ENCODE data around the gene ANKRD34C. TPM values are rescaled to one million over a fixed set of nuclear protein-coding genes. Genes with fewer than 3 reads are reported as not detected.

The ANKRD34C gene
- total RNA-seq, 4 donors from 2014 or later, result not detected

DNA sequence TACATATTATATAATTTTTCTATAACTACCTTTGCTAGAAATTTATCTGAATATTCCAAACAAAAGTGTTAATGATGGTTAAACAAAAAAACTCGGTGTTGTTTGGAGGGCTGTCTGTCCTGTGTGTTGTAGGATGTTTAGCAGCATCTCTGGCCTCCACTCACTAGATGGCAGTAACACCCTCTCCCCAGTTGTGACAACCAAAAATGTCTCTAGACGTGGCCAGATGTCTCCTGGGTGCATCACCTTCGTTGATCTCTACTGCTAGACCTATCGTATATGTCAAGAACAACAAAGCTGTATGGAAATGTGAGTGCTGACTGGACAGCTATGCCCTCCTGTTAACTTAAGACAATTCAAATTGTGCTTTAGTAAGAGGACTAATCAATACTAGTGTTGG is 14.1 kb downstream of the ANKRD34C start:
- TF ChIP-seq CTCF (IDR thresholded peaks at IDR 0.05) (no peak), POLR2A (IDR thresholded peaks at IDR 0.05) (no peak), EP300 (IDR thresholded peaks at IDR 0.05) (no peak), POLR2AphosphoS5 (IDR thresholded peaks at IDR 0.05) (no peak)
- Histone ChIP-seq H3K27ac (no peak overlapping the region), H3K4me3 (no peak overlapping the region), H3K36me3 (no peaks in the 10 kb centered on the region), H3K9me3 (no peaks in the 10 kb centered on the region), H3K27me3 (peaks cover 35% of the 10 kb centered on the region), H3K4me1 (no peaks in the 10 kb centered on the region)
- ATAC-seq, result no peak
- WGBS, 2 donors (ENCODE audit: low coverage in 1 of 2), result 20 to 24% methylated on average over 2 to 4 of the region's 4 CpGs

GRCh38 chr15:79299126-79299840 is 16.8 kb downstream of the ANKRD34C start:
- WGBS, 2 donors (ENCODE audit: low coverage in 1 of 2), result 86 to 87% methylated on average over 6 to 7 of the region's 7 CpGs
- Histone ChIP-seq H3K9me3 (no peaks in the 10 kb centered on the region), H3K27ac (no peak overlapping the region), H3K27me3 (peaks cover 12% of the 10 kb centered on the region), H3K36me3 (no peaks in the 10 kb centered on the region), H3K4me3 (no peak overlapping the region), H3K4me1 (no peaks in the 10 kb centered on the region)
- TF ChIP-seq EP300 (IDR thresholded peaks at IDR 0.05) (no peak), POLR2AphosphoS5 (IDR thresholded peaks at IDR 0.05) (no peak), POLR2A (IDR thresholded peaks at IDR 0.05) (no peak)
- ATAC-seq, result no peak

DNA sequence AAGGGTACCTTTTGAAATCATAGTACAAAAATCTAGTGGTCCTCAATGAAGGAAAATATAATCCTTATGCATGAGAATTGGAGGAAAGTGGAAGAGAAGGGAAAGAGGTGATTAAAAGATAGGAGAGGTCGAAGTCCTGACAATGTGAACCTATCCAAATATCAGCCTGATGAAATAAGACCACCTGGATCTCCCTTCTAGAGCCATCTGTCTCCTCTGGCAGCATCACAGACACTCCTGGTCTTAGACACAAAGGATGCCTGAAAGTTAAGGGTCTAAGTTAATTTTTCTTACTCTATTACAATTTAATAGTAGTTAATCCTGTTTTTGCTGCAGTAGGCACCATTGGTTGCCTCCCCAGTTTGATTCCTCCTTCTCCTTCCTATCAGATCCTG is 17.3 kb downstream of the ANKRD34C start:
- H3K36me3 ChIP-seq, result no peaks in the 10 kb centered on the region
- no peak overlapping the region for H3K27ac ChIP-seq
- peaks cover 12% of the 10 kb centered on the region for H3K27me3 ChIP-seq
- H3K4me3 ChIP-seq, result no peak overlapping the region
- ATAC-seq, result no peak
- H3K4me1 ChIP-seq, result no peaks in the 10 kb centered on the region
- 47% methylated on average over 1 of the region's 1 CpG; no CpG with 5 or more reads in 1 of the 2 donors for WGBS, 2 donors (ENCODE audit: low coverage in 1 of 2)
- TF ChIP-seq POLR2A (IDR thresholded peaks at IDR 0.05) (no peak), CTCF (IDR thresholded peaks at IDR 0.05) (no peak), POLR2AphosphoS5 (IDR thresholded peaks at IDR 0.05) (no peak), EP300 (IDR thresholded peaks at IDR 0.05) (no peak)
- no peaks in the 10 kb centered on the region for H3K9me3 ChIP-seq

- H3K27me3 ChIP-seq, result peaks cover 36% of the 10 kb centered on the region
- H3K36me3 ChIP-seq, result no peaks in the 10 kb centered on the region
- no peak overlapping the region for H3K4me3 ChIP-seq
- no peaks in the 10 kb centered on the region for H3K9me3 ChIP-seq
- no peak for ATAC-seq
- H3K27ac ChIP-seq, result no peak overlapping the region
- no peak for TF ChIP-seq EP300 (IDR thresholded peaks at IDR 0.05)
- no peak for TF ChIP-seq CTCF (IDR thresholded peaks at IDR 0.05)
- no peak for TF ChIP-seq POLR2A (IDR thresholded peaks at IDR 0.05)
- no peak for TF ChIP-seq POLR2AphosphoS5 (IDR thresholded peaks at IDR 0.05)
- 22 to 57% methylated on average over 3 of the region's 4 CpGs for WGBS, 2 donors (ENCODE audit: low coverage in 1 of 2)
- peaks cover 0 to 17% (median 6%) of the 10 kb centered on the region in 3 donors for H3K4me1 ChIP-seq
These were observed 24.7 kb downstream of the ANKRD34C start for GRCh38 chr15:79307251-79307650.

DNA sequence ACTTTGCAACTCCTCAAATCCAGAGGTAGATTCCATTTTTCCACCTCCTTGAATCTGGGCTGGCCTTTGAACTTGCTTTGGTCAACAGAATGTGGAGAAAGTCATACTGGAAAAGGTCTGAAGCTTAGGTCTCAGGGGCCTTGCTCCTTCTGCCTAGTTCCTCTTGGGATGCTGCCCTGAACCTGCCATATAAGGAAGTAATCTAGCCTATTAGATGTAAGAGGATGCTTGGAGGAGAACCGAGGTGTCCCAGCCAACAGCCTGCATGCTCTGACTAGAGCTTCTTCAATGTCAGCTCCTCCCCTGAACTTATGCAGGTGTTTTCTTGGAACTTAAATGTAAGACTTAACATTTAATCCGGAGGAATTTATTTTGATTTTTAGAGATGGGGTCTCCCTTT is 26.4 kb downstream of the ANKRD34C start:
- Histone ChIP-seq H3K4me3 (no peak overlapping the region), H3K36me3 (peaks cover 0 to 7% of the 10 kb centered on the region in 2 donors), H3K27me3 (peaks cover 36% of the 10 kb centered on the region), H3K4me1 (peaks cover 0 to 24% (median 6%) of the 10 kb centered on the region in 3 donors), H3K27ac (no peak overlapping the region), H3K9me3 (no peaks in the 10 kb centered on the region)
- TF ChIP-seq CTCF (IDR thresholded peaks at IDR 0.05) (no peak), POLR2AphosphoS5 (IDR thresholded peaks at IDR 0.05) (no peak), POLR2A (IDR thresholded peaks at IDR 0.05) (no peak), EP300 (IDR thresholded peaks at IDR 0.05) (no peak)
- 28 to 57% methylated on average over 1 to 2 of the region's 2 CpGs for WGBS, 2 donors (ENCODE audit: low coverage in 1 of 2)
- ATAC-seq, result no peak

All from gastroesophageal sphincter (tissue), 4 donors.